ENCODE results near the gene FMN2.

FMN2 gene

GRCh38 chr1:240201931-240202330 is 110.2 kb downstream of the FMN2 start:
- DNase-seq, result no peak

- DNase-seq, result no peak
These were observed 115.5 kb downstream of the FMN2 start for GRCh38 chr1:240207073-240207709.

DNA sequence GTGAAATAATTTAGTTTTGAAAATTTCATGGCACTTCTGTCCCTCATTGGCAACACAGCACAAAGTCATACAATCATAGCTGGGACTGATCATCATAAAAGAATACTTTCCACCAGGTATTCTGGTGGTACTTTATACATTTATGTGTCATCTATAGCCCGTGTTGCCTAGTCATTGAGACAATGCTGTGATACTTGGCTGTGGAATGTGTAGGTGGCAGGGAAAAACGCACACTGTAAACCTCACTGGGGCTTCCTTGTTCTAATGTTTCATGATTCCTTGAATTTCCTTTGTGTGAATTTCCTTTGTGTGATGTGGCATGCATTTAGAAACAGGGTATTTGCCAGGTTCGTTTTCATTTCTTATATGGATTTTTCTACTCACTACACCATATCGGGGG is 118.3 kb downstream of the FMN2 start:
- no peak for DNase-seq

DNA sequence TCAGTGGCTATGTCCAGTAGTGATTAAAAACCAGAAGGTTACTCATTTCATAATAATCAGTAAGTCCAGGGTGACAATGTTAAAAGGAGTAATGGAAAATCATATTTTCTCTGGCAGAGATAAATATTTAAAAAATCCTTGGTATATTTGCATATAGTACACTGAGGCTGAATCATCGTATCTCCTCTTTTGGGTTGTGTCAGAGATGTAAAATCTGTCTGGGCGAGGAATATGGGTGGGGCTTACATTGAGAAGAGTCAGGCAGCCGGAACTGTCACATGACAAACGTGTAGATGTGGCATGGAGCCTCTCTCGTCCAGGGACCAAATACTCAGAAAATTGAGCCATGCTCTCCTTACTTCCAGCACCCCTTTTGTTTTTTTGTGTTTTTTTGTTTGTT is 120.9 kb downstream of the FMN2 start:
- no peak for DNase-seq

- no peak for DNase-seq
These were observed 125.7 kb downstream of the FMN2 start for GRCh38 chr1:240217403-240217802.

DNA sequence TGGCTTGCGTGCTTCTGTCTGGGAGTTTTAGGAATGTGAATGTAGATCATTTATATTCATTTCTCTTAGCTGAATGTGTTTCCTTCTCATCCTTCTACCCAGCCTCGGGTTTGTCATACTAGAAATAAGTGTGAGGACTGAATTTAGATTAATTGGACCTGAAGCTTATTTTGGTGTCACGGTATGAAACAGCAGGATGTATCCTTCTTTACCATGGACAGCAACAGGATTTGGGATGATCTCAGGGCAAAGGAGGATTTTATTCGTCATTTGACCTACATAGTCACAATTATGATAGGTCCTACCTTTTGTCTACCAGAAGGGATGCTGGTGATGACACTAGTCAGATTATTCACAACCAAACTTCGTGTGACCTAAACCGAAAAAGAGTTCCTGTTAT is 127.4 kb downstream of the FMN2 start:
- DNase-seq, result no peak

DNA sequence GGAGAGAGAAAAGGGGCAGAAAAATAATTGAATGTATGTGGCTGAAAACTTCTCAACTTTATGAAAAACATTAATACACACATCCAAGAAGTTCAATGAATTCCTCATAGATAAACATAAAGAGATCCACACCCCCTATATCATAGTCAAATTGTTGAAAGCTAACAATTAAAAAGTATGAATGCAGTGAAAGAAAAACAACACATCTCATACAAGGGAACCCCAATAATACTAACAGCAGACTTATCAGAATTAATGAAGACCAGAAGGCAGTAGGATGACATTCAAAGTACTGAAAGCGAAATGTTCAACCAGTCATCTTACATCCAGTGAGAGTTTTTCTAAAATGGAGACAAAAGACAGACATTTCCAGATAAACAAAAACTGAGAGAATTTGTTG is 134.4 kb downstream of the FMN2 start:
- DNase-seq, result no peak

DNA sequence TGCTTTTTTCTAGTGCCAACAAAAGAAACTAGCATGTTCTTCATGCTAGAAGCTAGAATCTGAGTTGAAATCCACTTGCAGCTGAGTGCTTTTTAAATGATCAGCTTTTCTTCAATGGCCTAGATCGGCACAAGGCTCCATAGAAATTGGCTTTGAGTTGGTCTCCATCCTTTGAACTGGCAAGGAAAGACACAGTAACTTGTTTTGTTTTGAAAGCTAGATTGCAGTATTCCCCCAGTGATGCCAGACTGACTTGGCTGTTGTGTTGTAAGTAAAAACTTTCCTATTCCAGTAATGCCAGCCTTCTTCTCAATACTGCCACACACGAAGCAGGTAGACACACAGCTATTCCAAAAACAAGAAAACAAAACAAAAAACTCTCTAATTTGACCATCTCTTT is 139.1 kb downstream of the FMN2 start:
- no peak for DNase-seq

- no peak for DNase-seq
These were observed 140.8 kb downstream of the FMN2 start for GRCh38 chr1:240232530-240232929.

DNA sequence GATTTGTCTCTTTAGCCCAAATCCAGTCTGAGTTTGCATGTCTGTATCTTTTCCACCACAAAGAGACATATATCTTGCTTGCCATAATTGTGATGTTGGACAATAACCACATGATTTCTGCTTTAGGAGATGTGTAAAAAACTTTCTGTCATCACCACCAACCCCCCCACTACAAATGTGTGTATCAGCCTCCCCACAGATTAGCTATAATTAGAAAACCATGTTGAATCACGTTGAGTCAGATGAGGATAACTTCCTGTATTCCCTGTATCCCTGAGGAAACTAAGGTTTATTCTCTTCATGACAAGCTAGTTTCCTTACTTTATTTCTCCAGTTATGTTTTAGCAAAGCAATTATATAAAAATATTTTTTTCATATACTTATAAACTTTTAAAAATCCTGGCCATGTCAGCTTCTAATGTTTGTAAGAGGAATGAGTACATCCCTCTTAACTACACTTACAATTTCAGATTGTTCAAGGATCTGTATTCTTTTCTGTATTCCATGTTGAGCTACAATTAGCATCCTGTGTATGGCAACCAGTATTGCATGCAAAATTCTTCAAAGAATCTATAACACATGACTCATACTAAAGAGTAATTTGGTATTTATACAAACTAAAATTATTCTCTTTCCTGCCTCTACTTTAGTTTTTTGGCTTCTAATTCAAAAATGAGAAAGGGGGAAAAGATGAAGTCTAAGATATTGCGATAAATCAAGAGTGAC is 143.0 kb downstream of the FMN2 start:
- DNase-seq, result no peak

- DNase-seq, result no peak
These were observed 144.0 kb downstream of the FMN2 start for GRCh38 chr1:240235521-240236288.

- DNase-seq, result no peak
These were observed 145.6 kb downstream of the FMN2 start for GRCh38 chr1:240237305-240237721.

GRCh38 chr1:240239309-240239708 is 147.6 kb downstream of the FMN2 start:
- DNase-seq, result no peak

- DNase-seq, result no peak
These were observed 149.6 kb downstream of the FMN2 start for GRCh38 chr1:240241278-240241677.

GRCh38 chr1:240242601-240243144 is 151.0 kb downstream of the FMN2 start:
- DNase-seq, result no peak

GRCh38 chr1:240244968-240245628 is 153.4 kb downstream of the FMN2 start:
- DNase-seq, result no peak

DNA sequence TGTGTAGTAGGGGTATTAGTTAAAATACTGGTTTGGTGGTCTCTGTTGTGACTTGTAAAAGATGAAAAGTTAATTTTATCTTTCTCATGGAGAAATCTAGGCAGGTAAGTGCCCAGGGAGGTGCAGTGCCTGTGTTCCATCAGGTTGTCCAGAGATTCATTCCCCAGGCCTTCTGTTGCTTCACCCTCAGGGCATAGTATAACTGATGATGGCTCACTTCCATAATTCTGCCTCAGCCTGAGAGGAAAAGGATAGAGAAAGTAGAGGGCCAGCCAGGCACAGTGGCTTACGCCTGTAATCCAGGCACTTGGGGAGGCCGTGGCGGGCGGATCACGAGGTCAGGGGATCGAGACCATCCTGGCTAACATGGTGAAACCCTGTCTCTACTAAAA is 153.9 kb downstream of the FMN2 start:
- no peak for DNase-seq

GRCh38 chr1:240247899-240248298 is 156.2 kb downstream of the FMN2 start:
- no peak for DNase-seq

DNA sequence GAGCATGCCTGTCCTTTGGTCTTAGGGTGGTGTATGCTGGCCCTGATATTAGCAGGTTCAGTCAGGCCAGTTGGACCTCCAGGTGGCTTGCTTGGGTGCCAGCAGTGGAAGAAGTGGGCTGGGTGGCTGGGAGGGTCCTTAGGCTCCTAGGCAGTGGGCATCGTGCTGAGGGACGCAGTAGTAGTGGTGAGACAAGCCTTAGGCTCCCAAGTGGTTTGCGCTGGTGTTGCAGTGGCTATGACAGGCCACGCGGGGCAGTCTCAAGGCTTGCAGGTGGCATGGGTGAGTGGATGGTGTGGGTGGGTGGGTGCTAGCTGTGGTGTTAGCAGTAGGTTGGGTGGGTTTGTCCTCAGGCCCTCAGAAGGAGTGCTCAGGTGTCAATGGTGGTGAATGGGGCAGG is 162.3 kb downstream of the FMN2 start:
- no peak for DNase-seq

GRCh38 chr1:240254778-240255291 is 163.2 kb downstream of the FMN2 start:
- no peak for DNase-seq

GRCh38 chr1:240255922-240256321 is 164.2 kb downstream of the FMN2 start:
- DNase-seq, result no peak

DNA sequence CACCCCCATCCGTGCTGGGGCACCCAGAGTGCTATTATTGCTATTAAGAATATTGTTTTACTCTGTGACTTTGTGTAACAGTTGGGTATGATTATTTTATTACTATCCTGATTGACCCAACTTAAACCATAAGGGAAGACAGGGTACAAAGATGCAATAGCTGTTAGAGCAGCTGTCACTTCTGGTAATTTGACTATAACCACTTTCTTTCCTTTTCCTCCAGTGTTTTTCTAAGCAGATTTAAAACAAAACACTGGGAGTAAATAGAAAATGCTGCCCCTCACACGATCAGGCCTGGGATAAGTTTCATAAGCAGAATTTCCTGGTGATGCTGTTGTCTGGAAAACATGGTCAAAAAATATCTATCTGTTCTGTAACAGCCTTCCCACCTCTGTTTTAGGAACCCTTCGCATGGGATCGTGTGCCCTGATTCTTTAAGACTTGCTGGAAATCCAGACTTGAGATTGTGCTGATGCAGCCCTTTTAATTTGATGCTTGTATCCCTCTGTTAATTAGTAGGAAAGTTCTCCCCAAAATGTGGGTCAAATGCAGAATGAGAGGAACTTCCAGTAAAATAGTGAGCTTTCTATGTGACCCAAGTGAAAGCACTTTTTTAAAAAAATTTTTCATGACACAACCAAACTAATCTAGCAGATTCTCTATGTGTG is 165.3 kb downstream of the FMN2 start:
- no peak for DNase-seq
